HG03378 (cell line): ENCODE results near the gene MKKS.
A peak's percentile ranks its signal among the peaks of the same experiment; 100 is the strongest.

ENCODE experiments used
- ATAC-seq: cut with Tn5 transposase; IDR thresholded peaks from one replicate; pipeline ENCODE4 v1.9.1; 2021; ENCODE audit warnings: mild to moderate bottlenecking, moderate library complexity; ENCODE audit not compliant: unreplicated experiment

The MKKS gene

DNA sequence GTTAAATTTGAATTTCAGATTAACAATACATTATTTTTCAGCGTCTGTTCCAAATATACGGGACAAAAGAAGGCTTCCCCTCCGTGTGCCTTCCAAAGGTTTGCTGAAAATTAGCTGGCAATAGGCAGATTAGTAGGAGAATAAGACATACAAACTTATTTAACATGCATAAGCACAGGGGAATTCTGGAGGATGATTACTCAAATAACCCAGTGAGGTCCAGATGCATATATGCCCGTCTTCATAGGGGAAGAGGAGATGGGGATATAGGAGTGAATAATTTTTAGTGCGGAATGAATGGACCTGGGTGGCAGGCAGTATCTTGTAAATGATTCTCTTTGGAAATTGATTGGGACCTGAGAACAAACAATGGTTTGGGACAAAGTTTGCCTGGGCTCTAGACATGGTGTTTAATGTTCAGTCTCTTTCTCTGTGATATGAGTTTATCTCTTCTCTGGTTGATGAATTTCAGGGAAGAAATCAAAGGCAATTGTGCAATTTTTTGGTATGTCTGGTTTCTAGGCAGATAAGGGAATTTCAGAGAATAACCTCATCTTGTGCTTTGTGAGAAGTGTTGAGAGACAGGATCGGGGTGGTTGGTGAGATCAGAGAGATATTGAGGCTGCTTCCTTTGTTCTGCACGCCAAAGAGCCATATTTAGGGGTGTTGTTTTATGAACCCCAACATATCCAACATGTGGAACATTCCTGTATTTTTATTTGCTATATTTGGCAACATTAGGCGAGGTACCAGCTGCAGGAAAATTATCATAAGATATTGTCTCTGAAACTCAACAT is 63.7 kb downstream of the MKKS start:
- ATAC-seq: no peak

DNA sequence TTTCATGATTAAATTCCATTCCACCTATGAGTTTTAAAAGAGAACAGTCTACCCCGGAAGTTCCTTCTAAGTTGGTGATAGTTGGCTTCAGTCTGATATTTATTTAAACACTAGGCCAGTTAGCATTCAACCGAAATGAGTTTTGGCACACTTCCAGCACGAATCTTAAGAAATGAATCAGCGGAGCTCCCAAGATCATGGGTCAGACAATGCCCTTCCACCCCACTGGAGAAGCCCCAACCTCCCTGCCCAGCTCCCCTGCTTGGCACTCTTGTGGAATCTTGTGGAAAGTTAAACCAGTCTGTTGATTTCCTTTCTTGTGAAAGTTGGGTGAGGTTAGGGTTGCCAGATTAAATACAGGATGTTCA is 64.3 kb downstream of the MKKS start:
- no peak for ATAC-seq

DNA sequence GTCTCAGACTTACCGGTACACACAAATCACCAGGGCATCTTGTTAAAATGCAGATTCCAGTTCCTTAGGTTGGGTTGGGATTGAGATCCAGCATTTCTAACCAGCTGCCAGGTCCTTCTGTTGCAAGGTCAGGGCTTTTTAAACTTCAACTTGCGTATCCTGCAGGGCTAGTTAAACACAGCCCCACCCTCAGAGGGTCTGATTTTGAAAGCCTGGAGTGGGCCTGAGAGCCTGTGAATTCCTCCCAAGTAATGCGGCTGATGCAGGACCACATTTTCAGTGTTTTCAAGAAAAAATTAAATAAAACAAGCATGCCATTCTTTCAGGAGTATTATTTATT is 65.3 kb downstream of the MKKS start:
- ATAC-seq: no peak

DNA sequence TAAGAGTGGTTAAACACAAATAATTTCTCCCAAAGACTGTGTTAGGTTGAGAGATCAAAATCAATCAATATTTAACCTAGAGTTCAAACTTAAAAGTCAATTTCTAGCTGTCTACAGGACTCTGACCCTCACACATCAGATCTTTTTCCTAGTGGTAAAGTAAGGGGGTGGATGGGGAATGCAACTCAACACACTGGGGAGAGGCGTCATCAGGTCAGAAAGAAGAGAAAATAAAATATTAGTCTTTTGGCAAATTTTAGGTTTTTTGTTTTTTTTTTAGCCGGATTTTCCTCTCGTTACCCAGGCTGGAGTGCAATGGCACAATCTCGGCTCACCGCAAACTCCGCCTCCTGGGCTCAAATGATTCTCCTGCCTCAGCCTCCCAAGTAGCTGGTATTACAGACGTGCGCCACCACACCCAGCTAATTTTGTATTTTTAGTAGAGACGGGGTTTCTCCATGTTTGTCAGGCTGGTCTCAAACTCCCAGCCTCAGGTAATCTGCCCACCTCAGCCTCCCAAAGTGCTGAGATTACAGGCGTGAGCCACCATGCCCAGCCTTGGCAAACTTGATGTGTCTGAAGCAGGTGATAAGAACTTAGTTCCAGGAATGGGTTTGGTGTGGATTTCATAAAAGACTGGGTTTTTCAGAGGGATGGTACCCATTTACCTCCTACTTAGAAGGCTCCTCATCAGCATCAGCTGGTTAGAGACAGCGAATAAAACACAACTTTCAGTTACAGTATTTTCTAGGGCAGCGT is 65.9 kb downstream of the MKKS start:
- no peak for ATAC-seq

DNA sequence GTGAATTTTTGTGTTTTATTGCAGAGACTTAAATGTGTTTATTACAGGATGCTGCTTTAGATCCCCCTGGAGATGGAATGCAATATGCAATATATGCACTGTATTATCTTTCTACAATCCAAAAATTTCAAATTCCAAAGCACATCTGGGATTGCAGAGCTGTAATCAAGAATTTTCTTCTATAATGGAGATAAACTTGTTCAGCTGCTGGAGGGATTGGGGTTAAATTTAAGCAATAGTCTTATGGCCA is 66.4 kb downstream of the MKKS start:
- ATAC-seq: no peak

- no peak for ATAC-seq
Measured at GRCh38 chr20:10366898-10367692, 66.9 kb downstream of the MKKS start.

DNA sequence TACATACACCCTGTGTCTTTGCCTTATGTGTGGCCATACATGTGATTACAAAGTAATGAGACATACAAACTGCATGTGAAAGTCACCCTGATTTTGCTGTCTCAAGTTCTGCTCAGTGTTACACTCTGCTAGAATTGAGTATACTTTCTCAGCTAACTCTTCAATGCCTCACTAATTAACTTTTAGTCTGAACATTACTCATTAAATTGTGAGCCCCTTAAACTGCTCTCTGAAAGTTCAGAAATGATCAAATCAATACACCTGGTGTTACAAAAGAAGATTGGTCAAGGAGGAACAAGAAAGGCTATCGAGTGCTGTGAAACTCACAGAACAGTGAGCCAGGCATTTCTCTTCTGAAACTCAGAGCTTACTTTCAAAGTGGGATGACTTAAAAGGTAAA is 71.3 kb downstream of the MKKS start:
- peak; percentile 75 for ATAC-seq

DNA sequence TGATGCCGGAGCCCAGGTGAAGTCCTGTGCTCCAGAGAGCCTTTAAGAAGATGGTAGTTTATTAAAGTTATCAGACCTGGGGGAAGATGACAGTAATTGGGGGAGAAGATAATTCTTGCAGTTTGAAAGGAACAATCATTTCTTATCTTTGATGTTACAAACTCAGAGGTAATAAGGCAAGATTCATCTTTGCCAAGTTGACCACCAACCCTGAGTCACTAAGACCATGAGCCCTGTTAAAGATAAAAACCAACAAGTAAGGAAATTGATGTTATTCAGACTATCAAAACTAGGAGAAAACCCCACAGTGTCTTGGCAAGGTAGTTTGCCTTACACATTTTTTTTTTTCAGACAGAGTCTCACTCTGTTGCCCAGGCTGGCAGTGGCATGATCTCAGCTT is 73.1 kb downstream of the MKKS start:
- no peak for ATAC-seq

DNA sequence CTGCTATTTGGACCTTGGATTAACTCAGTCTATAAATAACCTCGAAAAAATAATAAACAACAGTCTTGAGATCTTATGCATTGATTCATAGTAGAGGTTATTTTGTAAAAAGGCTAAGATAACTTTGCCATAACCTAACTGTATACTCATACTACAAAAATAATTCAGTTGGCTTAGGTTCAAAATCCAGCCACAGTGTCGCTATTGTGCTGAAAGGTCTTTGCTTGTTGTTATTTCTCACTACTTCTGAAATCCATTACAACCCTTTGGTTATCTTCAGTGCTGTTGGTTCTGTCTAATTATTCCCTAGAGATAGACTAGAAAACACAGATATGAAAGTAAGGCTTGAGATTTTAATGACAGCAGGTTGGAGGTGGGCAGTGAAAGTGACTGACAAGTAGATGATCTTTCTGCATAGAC is 74.4 kb downstream of the MKKS start:
- no peak for ATAC-seq

- no peak for ATAC-seq
Measured at GRCh38 chr20:10357974-10358373, 76.0 kb downstream of the MKKS start.

DNA sequence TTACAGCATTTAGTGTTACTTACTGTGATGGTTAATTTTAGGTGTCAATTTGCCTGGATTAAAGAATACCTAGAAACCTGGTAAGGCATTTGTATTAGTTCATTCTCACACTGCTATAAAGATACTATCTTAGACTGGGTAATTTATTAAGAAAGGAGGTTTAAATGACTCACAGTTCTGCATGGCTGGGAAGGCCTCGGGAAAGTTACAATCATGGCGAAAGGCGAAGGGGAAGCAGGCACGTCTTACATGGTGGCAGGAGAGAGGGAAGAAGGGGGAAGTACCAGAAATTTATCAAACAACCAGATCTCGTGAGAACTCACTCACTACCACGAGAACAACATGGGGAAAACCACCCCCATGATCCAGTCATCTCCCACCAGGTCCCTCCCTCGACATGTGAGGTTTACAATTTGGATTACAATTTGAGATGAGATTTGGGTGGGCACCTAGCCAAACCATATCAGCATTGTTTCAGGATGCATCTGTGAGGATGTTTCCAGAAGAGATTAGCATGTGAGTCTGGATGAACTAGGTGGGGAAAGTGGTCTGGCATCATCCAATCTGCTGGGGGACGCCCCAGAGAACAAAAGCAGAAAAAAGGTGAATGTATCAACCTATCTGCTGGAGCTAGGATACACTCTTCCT is 76.8 kb downstream of the MKKS start:
- ATAC-seq: no peak

GRCh38 chr20:10356628-10357027 is 77.4 kb downstream of the MKKS start:
- ATAC-seq: no peak

- no peak for ATAC-seq
Measured at GRCh38 chr20:10352934-10353824, 80.8 kb downstream of the MKKS start.
